IMR-90 (cell line): Measurements from ENCODE around the gene PKP4. TPM values are rescaled to one million over a fixed set of nuclear protein-coding genes. Genes with fewer than 3 reads are reported as not detected.

Experiments
- ATAC-seq: fragments of 200-7000 bp; cut with Tn5 transposase; 2 replicates; pipeline ENCODE4 v1.9.1; 2020; ENCODE audit warnings: low read depth, mild to moderate bottlenecking, moderate library complexity
- BruUV-seq: library from RNA; stranded (reverse); fragments of 400-500 nt; replicated peaks from 2 replicates; lab custom pipeline; 2021; lab: Mats Ljungman, UMichigan
- CTCF ChIA-PET: fragments of 300-600 bp; formaldehyde crosslinking; extraction: SDS; loops from one replicate; lab custom pipeline; 2021; ENCODE audit warnings: antibody characterized with exemption; lab: Yijun Ruan, JAX
- POLR2A ChIA-PET: fragments of 300-600 bp; sonication (Branson Sonifier 250); formaldehyde crosslinking; loops from one replicate; lab custom pipeline; 2022; ENCODE audit warnings: antibody characterized with exemption; ENCODE audit not compliant: unreplicated experiment; lab: Charles Lee
- DNase-seq: peaks from one replicate; pipeline ENCODE4 v3.0.0; 2013
- H2AFZ ChIP-seq: replicated peaks from 2 replicates; pipeline ENCODE3; 2013; ENCODE audit warnings: low read length, mild to moderate bottlenecking; ENCODE audit not compliant: poor library complexity
- H2AK5ac ChIP-seq: 2 replicates; pipeline ENCODE4 v1.6.1; 2013; ENCODE audit warnings: low read depth, low read length, inconsistent platforms
- H2AK9ac ChIP-seq: replicated peaks from 2 replicates; pipeline ENCODE3; 2013; ENCODE audit warnings: mild to moderate bottlenecking, low read depth, low read length, moderate library complexity; ENCODE audit not compliant: poor library complexity
- H2BK120ac ChIP-seq: 2 replicates; pipeline ENCODE4 v1.6.1; 2013; ENCODE audit warnings: low read depth, low read length, inconsistent platforms
- H2BK15ac ChIP-seq: 3 replicates; pipeline ENCODE4 v1.6.1; 2013; ENCODE audit warnings: low read depth, low read length, inconsistent platforms
- H2BK20ac ChIP-seq: 2 replicates; pipeline ENCODE4 v1.6.1; 2013; ENCODE audit warnings: low read depth, mild to moderate bottlenecking, inconsistent platforms, low read length, moderate library complexity
- H2BK5ac ChIP-seq: 2 replicates; pipeline ENCODE4 v1.6.1; 2013; ENCODE audit warnings: mild to moderate bottlenecking, low read depth, low read length, inconsistent platforms; ENCODE audit not compliant: poor library complexity, severe bottlenecking
- H3K14ac ChIP-seq: replicated peaks from 2 replicates; pipeline ENCODE4 v1.6.1; 2013; ENCODE audit warnings: low read depth, low read length, inconsistent platforms
- H3K18ac ChIP-seq: 2 replicates; pipeline ENCODE4 v1.6.1; 2013; ENCODE audit warnings: low read depth, low read length, control low read depth
- H3K23ac ChIP-seq: 2 replicates; pipeline ENCODE4 v1.6.1; 2013; ENCODE audit warnings: low read depth, low read length, inconsistent platforms
- H3K27ac ChIP-seq: 2 replicates; pipeline ENCODE4 v1.5.1; 2013; ENCODE audit warnings: mild to moderate bottlenecking, control low read depth, low read length; ENCODE audit not compliant: insufficient read depth
- H3K27me3 ChIP-seq: 2 replicates; pipeline ENCODE4 v1.6.1; 2013; ENCODE audit warnings: low read length; ENCODE audit not compliant: control insufficient read depth, insufficient read depth
- H3K36me3 ChIP-seq: 2 replicates; pipeline ENCODE4 v1.6.1; 2013; ENCODE audit warnings: low read length, mixed read lengths; ENCODE audit not compliant: control insufficient read depth, insufficient read depth
- H3K4ac ChIP-seq: 2 replicates; pipeline ENCODE4 v1.6.1; 2013; ENCODE audit warnings: low read depth, low read length, inconsistent platforms
- H3K4me1 ChIP-seq: 2 replicates; pipeline ENCODE4 v1.6.1; 2013; ENCODE audit warnings: low read length, mixed read lengths; ENCODE audit not compliant: control insufficient read depth, insufficient read depth
- H3K4me2 ChIP-seq: 2 replicates; pipeline ENCODE4 v1.6.1; 2013; ENCODE audit warnings: low read depth, mild to moderate bottlenecking, control low read depth, low read length, moderate library complexity
- H3K4me3 ChIP-seq: 2 replicates; pipeline ENCODE4 v1.5.1; 2013; ENCODE audit warnings: low read depth, mild to moderate bottlenecking, control low read depth, low read length, moderate library complexity; ENCODE audit not compliant: insufficient read depth
- H3K56ac ChIP-seq: 2 replicates; pipeline ENCODE4 v1.6.1; 2013; ENCODE audit warnings: low read length, inconsistent platforms; ENCODE audit not compliant: insufficient read depth; ENCODE audit errors: extremely low read depth
- H3K79me1 ChIP-seq, 2 experiments: 2 replicates each; pipeline ENCODE4 v1.6.1; 2013; ENCODE audit warnings: low read length in 2 of 2, inconsistent platforms in 1 of 2, low read depth in 1 of 2
- H3K9ac ChIP-seq: 2 replicates; pipeline ENCODE4 v1.6.1; 2013; ENCODE audit warnings: low read depth, low read length, control low read depth
- H3K9me1 ChIP-seq: 2 replicates; pipeline ENCODE4 v1.6.1; 2013; ENCODE audit warnings: low read length, inconsistent platforms; ENCODE audit not compliant: insufficient read depth
- H3K9me3 ChIP-seq: 2 replicates; pipeline ENCODE4 v1.6.1; 2013; ENCODE audit warnings: low read length; ENCODE audit not compliant: control insufficient read depth, insufficient read depth
- H4K20me1 ChIP-seq: 2 replicates; pipeline ENCODE4 v1.6.1; 2013; ENCODE audit warnings: low read length, inconsistent platforms; ENCODE audit not compliant: insufficient read depth
- H4K5ac ChIP-seq: 2 replicates; pipeline ENCODE4 v1.6.1; 2013; ENCODE audit warnings: mild to moderate bottlenecking, low read depth, low read length, control low read depth
- H4K8ac ChIP-seq, 2 experiments: 2 replicates each; pipeline ENCODE4 v1.6.1; 2013; ENCODE audit warnings: low read depth in 2 of 2, low read length in 2 of 2, control low read depth in 1 of 2, inconsistent platforms in 1 of 2
- H4K91ac ChIP-seq: 2 replicates; pipeline ENCODE4 v1.6.1; 2013; ENCODE audit warnings: low read depth, low read length, inconsistent platforms; ENCODE audit not compliant: insufficient read depth
- CHD1 ChIP-seq: IDR thresholded peaks from 2 replicates; pipeline ENCODE4 v1.6.1; 2012; ENCODE audit warnings: low read depth, low read length, improper control_type of control experiment
- RAD21 ChIP-seq: IDR thresholded peaks from 2 replicates; pipeline ENCODE4 v1.6.1; 2012; ENCODE audit warnings: low read length, improper control_type of control experiment
- WGBS, 2 experiments: methylation state at CpG; one replicate each; pipeline versions ENCODE4 v1.1.5 to v1.1.7; 2013; ENCODE audit warnings: missing lambda C conversion rate in 2 of 2; ENCODE audit not compliant: insufficient read length in 1 of 2; ENCODE audit errors: extremely low coverage in 2 of 2; 5-methylcytosine and 5-hydroxymethylcytosine counted together
- dilution Hi-C: fragments of 300-500 bp; cut with HindIII; formaldehyde crosslinking; loops from one replicate; pipeline ENCODE4 v1.14.3; 2018; ENCODE audit warnings: low sequenced_read_pairs; ENCODE audit not compliant: unreplicated experiment
- in situ Hi-C: fragments of 300-500 bp; cut with MboI; formaldehyde crosslinking; loops from 3 replicates; pipeline ENCODE4 v1.14.3; 2019; ENCODE audit warnings: low sequenced_read_pairs, inconsistent platforms, mixed read lengths
- intact Hi-C: fragments of 100-400 bp; cut with micrococcal nuclease; formaldehyde crosslinking; loops from 2 replicates; pipeline ENCODE4 v1.10.0; 2022
- polyA plus RNA-seq, 3 experiments: library from polyadenylated mRNA; depleted of rRNA; stranded (reverse); fragments of >200 nt; gene quantifications; 2 replicates each; pipeline ENCODE4 v1.2.3, GENCODE V29; 2012; ENCODE audit warnings: low replicate concordance in 1 of 3
- total RNA-seq: library from RNA; depleted of rRNA; stranded (reverse); fragments of >200 nt; gene quantifications from 2 replicates; pipeline ENCODE4 v1.2.3, GENCODE V29; 2012
- TF ChIP-seq, protein P1 (sequence below): fragments of 150-350 bp; IDR thresholded peaks from 2 replicates; pipeline ENCODE4 v1.6.1; 2017; ENCODE audit warnings: mild to moderate bottlenecking, antibody characterized with exemption, low read length, low read depth
- TF ChIP-seq, protein P2 (sequence below): fragments of 150-350 bp; IDR thresholded peaks from 2 replicates; pipeline ENCODE4 v1.6.1; 2016; ENCODE audit warnings: low read depth, mild to moderate bottlenecking, low read length, moderate library complexity, borderline replicate concordance

Gene PKP4
- total and polyA plus RNA-seq, 2 of the 4 experiments (the other 2 are of a cell fraction), result 20.1 to 37.8 TPM

DNA sequence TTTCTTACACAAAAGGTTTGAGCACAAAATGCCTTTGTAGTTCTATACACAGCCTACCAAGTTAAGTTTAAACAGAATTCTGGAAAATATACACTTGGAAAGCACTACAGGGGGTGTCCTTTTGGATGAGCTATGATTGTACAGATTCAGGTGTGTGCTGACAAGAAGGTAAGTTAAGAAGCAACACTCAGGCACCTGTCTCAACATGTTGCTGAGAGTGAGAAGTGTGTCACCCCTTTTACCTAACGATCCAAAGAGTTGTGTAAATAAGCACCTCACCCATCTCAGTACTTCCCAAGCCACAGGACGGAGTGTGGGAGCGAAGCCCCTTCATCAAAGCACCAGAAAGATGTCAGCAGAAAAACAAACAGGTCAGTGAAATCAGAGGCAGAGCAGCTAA lies 228.9 kb downstream of the PKP4 start:
- H4K8ac ChIP-seq, result no peak overlapping the region
- ChIA-PET CTCF (no interaction called here), POLR2A (no interaction called here)
- H3K9me3 ChIP-seq, result no peaks in the 10 kb centered on the region
- in situ Hi-C loops, result no loop called here
- no peaks in the 10 kb centered on the region for H3K4me1 ChIP-seq
- BruUV-seq, result no TSS peak
- no peaks in the 10 kb centered on the region; the same call in 1 of the 2 replicates for H3K9me1 ChIP-seq
- TF ChIP-seq, protein P1, sequence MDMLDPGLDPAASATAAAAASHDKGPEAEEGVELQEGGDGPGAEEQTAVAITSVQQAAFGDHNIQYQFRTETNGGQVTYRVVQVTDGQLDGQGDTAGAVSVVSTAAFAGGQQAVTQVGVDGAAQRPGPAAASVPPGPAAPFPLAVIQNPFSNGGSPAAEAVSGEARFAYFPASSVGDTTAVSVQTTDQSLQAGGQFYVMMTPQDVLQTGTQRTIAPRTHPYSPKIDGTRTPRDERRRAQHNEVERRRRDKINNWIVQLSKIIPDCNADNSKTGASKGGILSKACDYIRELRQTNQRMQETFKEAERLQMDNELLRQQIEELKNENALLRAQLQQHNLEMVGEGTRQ, result no peak
- TF ChIP-seq, protein P2, sequence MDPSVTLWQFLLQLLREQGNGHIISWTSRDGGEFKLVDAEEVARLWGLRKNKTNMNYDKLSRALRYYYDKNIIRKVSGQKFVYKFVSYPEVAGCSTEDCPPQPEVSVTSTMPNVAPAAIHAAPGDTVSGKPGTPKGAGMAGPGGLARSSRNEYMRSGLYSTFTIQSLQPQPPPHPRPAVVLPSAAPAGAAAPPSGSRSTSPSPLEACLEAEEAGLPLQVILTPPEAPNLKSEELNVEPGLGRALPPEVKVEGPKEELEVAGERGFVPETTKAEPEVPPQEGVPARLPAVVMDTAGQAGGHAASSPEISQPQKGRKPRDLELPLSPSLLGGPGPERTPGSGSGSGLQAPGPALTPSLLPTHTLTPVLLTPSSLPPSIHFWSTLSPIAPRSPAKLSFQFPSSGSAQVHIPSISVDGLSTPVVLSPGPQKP, result no peak
- TF ChIP-seq RAD21 (no peak), CHD1 (no peak)
- WGBS, 2 experiments, result no CpG with 5 or more reads among the region's 3 CpGs
- H4K91ac ChIP-seq, result no peak overlapping the region
- no peak overlapping the region for H3K14ac ChIP-seq
- H3K4me3 ChIP-seq, result no peak overlapping the region
- H3K36me3 ChIP-seq, result no peaks in the 10 kb centered on the region
- no peaks in the 10 kb centered on the region for H3K27me3 ChIP-seq
- no peak overlapping the region for H2AK5ac ChIP-seq
- no peak overlapping the region for H2AFZ ChIP-seq
- H3K27ac ChIP-seq, result no peak overlapping the region
- ATAC-seq (no peak), DNase-seq (no peak)
- dilution Hi-C loops, result no loop called here
- no peaks in the 10 kb centered on the region for H4K20me1 ChIP-seq
- H4K5ac ChIP-seq, result no peak overlapping the region
- no peak overlapping the region for H3K56ac ChIP-seq
- H2BK15ac ChIP-seq, result no peak overlapping the region
- no peak overlapping the region for H3K4me2 ChIP-seq
- H3K18ac ChIP-seq, result no peak overlapping the region
- no peak overlapping the region for H2BK5ac ChIP-seq
- no peak overlapping the region for H3K23ac ChIP-seq
- no peak overlapping the region for H2BK20ac ChIP-seq
- no peak overlapping the region for H2AK9ac ChIP-seq
- no peak overlapping the region for H2BK120ac ChIP-seq
- H3K9ac ChIP-seq, result no peak overlapping the region
- no peaks in the 10 kb centered on the region for H3K79me1 ChIP-seq
- intact Hi-C loops, result no loop called here
- H3K4ac ChIP-seq, result no peak overlapping the region
